CD4-positive, alpha-beta T cell treated with Interleukin-10 for 1 hour (primary cell): Measurements from ENCODE around the gene HCAR2.
"Not testable (repeated sequence)": the region's sequence is repeated elsewhere in the genome, so short reads cannot be mapped to it uniquely, and the experiment has no call there.

Source experiments
- DNase-seq: peaks from one replicate; pipeline ENCODE4 v3.0.0-alpha.2; 2020

HCAR2 gene

GRCh38 chr12:122702890-122703611 lies at the start of gene HCAR2:
Gene HCAR2, minus strand, starts transcription at chr12:122703357. Its CDS starts 74 bp downstream, at chr12:122703283.
- DNase-seq: peak; percentile 19

GRCh38 chr12:122752464-122753318 lies 49.5 kb upstream of the HCAR2 start, which contains the start of gene DENR:
Gene DENR, plus strand, starts transcription at chr12:122752824. Its CDS starts 878 bp downstream, at chr12:122753702.
- peak; percentile 99 for DNase-seq

GRCh38 chr12:122750781-122751515 lies 47.8 kb upstream of the HCAR2 start:
- DNase-seq: not testable (repeated sequence)

- DNase-seq: no peak
Measured at GRCh38 chr12:122749569-122750332, 46.6 kb upstream of the HCAR2 start.

GRCh38 chr12:122747224-122748135 lies 44.3 kb upstream of the HCAR2 start:
- no peak for DNase-seq

GRCh38 chr12:122743895-122744525 lies 40.9 kb upstream of the HCAR2 start:
- no peak for DNase-seq

- no peak for DNase-seq
Measured at GRCh38 chr12:122740351-122740750, 37.2 kb upstream of the HCAR2 start.

- DNase-seq: no peak
Measured at GRCh38 chr12:122738571-122738970, 35.4 kb upstream of the HCAR2 start.

GRCh38 chr12:122732611-122733010 lies 29.5 kb upstream of the HCAR2 start:
- DNase-seq: no peak

GRCh38 chr12:122732170-122732569 lies 29.0 kb upstream of the HCAR2 start:
- DNase-seq: no peak

- no peak for DNase-seq
Measured at GRCh38 chr12:122730215-122731014, 27.3 kb upstream of the HCAR2 start, which contains the start of gene HCAR1. Gene HCAR1, minus strand, starts transcription at chr12:122730844. Its CDS starts 505 bp downstream, at chr12:122730339.

GRCh38 chr12:122729583-122730214 lies 26.5 kb upstream of the HCAR2 start:
- no peak for DNase-seq

GRCh38 chr12:122726080-122726558 lies 23.0 kb upstream of the HCAR2 start:
- DNase-seq: peak; percentile 22

GRCh38 chr12:122725452-122726079 lies 22.4 kb upstream of the HCAR2 start:
- DNase-seq: no peak

- no peak for DNase-seq
Measured at GRCh38 chr12:122724641-122725243, 21.6 kb upstream of the HCAR2 start.

- no peak for DNase-seq
Measured at GRCh38 chr12:122722387-122722786, 19.2 kb upstream of the HCAR2 start.

- no peak for DNase-seq
Measured at GRCh38 chr12:122721057-122721545, 17.9 kb upstream of the HCAR2 start.

GRCh38 chr12:122716658-122717057 lies 13.5 kb upstream of the HCAR2 start, which contains the start of gene HCAR3:
Gene HCAR3, minus strand, starts transcription at chr12:122716811. Its CDS starts 74 bp downstream, at chr12:122716737.
- DNase-seq: not testable (repeated sequence)
